ENCODE measurements around the gene RNLS.

GRCh38 chr10:88385601-88386203 is 197.4 kb downstream of the RNLS start:
- TF ChIP-seq POLR2AphosphoS5 (IDR thresholded peaks at IDR 0.05; ENCODE audit: low read depth, low read length): 0 out of 2 replicates have a peak, but pooled peaks have one; percentile 47
- no peak for TF ChIP-seq POLR2A (IDR thresholded peaks at IDR 0.05; ENCODE audit: low read depth, low read length)
